GM18870 (cell line): ENCODE data around the gene SOX10.

Experiments
- ATAC-seq: cut with Tn5 transposase; IDR thresholded peaks from one replicate; pipeline ENCODE4 v1.9.1; 2021; ENCODE audit warnings: moderate library complexity; ENCODE audit not compliant: unreplicated experiment

Gene SOX10

DNA sequence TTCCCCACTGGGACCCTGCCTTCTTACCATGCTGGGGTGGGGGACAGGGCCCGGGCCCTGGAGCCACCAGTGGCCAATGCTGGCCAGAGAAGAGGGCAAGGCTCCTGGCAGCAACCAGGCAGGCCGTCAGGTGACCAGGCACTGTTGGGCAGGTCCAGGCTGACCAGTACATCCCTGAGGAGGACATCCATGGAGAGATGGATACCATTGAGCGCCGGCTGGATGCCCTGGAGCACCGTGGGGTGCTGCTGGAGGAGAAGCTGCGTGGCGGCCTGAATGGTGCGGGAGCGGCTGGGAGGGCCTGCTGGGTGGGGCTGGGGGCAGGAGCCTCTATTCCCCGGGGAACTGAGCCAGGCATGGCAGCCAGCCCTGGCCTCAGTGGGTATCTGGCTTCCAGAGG lies 52.0 kb downstream of the SOX10 start:
- ATAC-seq, result no peak

- ATAC-seq, result no peak
These were observed 52.4 kb downstream of the SOX10 start for GRCh38 chr22:37931893-37932389.

DNA sequence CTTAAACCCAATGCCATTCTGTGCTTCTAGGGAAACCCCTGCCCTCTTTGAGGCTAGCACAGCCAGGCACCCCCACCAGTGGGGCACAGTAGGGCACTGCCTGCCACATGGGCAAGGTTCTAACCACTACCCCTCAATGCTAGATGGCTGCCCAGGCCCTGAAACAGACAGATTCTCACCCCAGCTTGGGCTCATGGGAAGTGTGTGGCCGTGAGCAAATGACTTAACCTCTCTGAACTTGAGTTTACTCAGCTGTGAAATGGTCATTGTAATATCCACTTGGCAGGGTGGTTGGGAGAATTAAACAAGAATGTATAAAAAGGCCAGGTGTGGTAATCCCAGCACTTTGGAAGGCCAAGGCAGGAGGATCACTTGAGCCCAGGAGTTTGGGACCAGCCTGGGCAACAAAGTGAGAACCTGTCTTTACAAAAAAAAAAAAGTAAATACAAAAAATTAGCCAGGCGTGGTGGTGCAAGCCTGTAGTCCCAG lies 53.4 kb downstream of the SOX10 start:
- no peak for ATAC-seq

- no peak for ATAC-seq
These were observed 53.9 kb downstream of the SOX10 start for GRCh38 chr22:37930270-37930951.

GRCh38 chr22:37929390-37929789 lies 55.0 kb downstream of the SOX10 start:
- no peak for ATAC-seq

GRCh38 chr22:37927637-37927936 lies 56.8 kb downstream of the SOX10 start:
- no peak for ATAC-seq

GRCh38 chr22:37926771-37927636 lies 57.4 kb downstream of the SOX10 start:
- ATAC-seq, result no peak

- ATAC-seq, result no peak
These were observed 58.0 kb downstream of the SOX10 start for GRCh38 chr22:37926358-37926757.

GRCh38 chr22:37925767-37926166 lies 58.6 kb downstream of the SOX10 start:
- ATAC-seq, result no peak

- no peak for ATAC-seq
These were observed 59.0 kb downstream of the SOX10 start for GRCh38 chr22:37925330-37925729.

DNA sequence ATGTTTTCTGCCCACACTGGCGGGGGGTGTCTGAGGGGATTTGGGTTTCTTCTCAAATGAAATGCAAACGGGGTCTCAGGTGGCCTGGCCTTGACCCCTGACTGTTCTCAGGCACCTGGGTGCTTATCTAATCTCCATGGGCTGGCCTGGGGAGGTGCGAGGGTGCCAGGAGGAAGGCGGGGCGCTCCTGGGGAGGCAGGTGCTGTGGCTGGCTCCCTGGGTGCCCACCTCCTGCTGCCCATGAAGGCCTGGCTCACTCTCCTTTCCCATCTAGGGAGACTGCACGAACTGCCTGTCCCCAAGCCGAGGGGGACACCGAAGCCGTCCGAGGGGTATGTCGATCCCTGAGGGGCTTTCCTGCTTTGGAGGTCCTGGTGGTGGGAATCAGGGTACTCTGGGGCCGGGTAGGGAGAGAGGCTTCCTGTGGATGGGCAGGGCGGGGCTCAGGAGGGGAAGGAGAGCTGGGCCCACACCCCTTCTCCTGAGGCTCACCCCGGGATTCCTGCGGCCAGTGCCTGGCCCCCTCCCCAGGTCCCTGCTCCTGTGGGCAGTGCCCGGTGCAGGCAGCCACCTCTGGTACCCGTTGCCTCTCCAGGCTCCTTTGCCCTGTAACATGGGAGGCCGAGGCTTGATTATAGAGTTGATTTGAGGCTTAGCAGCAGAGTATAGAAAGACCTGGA lies 59.8 kb downstream of the SOX10 start:
- ATAC-seq, result no peak

DNA sequence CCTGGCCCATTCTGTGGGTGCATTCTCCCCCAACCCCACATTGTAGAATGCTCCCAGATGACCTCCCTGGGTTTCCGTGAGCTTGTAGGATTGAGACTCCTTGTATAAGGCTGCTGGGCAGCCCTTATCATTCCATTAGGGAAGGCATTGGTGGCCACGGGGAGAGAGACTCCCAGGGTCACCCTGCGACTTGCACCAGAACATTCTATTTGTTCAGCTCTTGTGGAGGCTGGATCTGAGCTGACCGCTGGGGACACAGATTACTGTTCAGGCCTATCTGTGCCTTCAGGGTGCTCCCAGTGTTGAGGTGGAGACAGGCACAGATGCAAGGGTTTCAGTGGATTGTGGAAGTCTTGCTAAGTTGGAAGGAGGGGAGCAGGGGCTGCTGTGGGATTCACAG lies 60.4 kb downstream of the SOX10 start:
- no peak for ATAC-seq
